Caki2 (cell line): ENCODE data around the gene CBLIF. TPM values are rescaled to one million over a fixed set of nuclear protein-coding genes. Genes with fewer than 3 reads are reported as not detected.

Experiments
- total RNA-seq: library from RNA; depleted of rRNA; stranded (reverse); fragments of >200 nt; shearing (Covaris generic); gene quantifications from 2 replicates; pipeline ENCODE4 v1.2.3, GENCODE V29; 2014; ENCODE audit warnings: low replicate concordance; rRNA removed

Gene CBLIF
- total RNA-seq, 1 experiment from 2014 or later, result not detected

Other genes starting within 250 kb of the CBLIF start
- gene OSBP, start 229.7 kb downstream of the CBLIF start, total RNA-seq, result 15.4 and 24.5 TPM in 2 replicates
- 6.5 and 7.4 TPM in 2 replicates for gene PATL1, start 176.5 kb downstream of the CBLIF start, total RNA-seq
- not detected in 2 replicates for gene OR10V1, start 131.7 kb downstream of the CBLIF start, total RNA-seq
- 16.0 and 28.4 TPM in 2 replicates for gene STX3, start 90.1 kb downstream of the CBLIF start, total RNA-seq
- 66.6 and 80.4 TPM in 2 replicates for gene MRPL16, start 34.7 kb downstream of the CBLIF start, total RNA-seq
- 3.1 and 10.6 TPM in 2 replicates for gene TCN1, start 21.0 kb upstream of the CBLIF start, total RNA-seq
- not detected in 2 replicates for gene OOSP3, start 33.3 kb upstream of the CBLIF start, total RNA-seq
- not detected in 2 replicates for gene OOSP1, start 92.9 kb upstream of the CBLIF start, total RNA-seq
- not detected in 2 replicates for gene OOSP4A, start 118.5 kb upstream of the CBLIF start, total RNA-seq
- gene OOSP4B, start 171.7 kb upstream of the CBLIF start, total RNA-seq, result not detected in 2 replicates
- gene OOSP2, start 194.9 kb upstream of the CBLIF start, total RNA-seq, result not detected in 2 replicates
- gene MS4A3, start 211.2 kb upstream of the CBLIF start, total RNA-seq, result not detected in 2 replicates
- gene MS4A2, start 243.2 kb upstream of the CBLIF start, total RNA-seq, result not detected in 2 replicates